ENCODE results near the gene HOXD4. TPM values are rescaled to one million over a fixed set of nuclear protein-coding genes. Genes with fewer than 3 reads are reported as not detected.

The HOXD4 gene
- total RNA-seq = 0.06 TPM in 1 of 2 replicates, not detected in the other

DNA sequence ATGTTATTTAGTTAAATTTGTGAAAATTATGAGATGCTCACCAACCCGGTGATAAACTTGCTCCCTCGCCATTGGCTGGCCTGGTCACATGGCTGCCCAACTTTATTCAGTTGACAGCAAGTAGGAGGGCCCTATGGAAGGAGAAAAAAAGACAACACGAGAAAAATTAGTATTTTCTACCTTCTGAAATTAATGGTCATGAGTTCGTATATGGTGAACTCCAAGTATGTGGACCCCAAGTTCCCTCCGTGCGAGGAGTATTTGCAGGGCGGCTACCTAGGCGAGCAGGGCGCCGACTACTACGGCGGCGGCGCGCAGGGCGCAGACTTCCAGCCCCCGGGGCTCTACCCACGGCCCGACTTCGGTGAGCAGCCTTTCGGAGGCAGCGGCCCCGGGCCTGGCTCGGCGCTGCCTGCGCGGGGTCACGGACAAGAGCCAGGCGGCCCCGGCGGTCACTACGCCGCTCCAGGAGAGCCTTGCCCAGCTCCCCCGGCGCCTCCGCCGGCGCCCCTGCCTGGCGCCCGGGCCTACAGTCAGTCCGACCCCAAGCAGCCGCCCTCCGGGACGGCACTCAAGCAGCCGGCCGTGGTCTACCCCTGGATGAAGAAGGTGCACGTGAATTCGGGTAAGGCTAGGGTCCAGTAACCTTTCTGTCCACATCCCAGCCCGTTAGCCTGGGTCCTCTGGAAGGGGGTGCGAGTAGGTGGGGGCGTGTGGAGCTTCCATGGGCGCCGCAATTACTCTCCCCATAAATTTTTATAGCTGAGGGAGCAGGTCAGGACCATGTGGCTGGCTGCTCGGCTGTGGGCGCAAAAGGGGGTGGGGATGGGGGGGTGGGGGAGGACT lies at the start of gene HOXD4:
HOXD4 (plus strand) TSS at position 109 of the 846 bp plus-strand sequence; CDS start at position 193, 84 bp downstream.

DNA sequence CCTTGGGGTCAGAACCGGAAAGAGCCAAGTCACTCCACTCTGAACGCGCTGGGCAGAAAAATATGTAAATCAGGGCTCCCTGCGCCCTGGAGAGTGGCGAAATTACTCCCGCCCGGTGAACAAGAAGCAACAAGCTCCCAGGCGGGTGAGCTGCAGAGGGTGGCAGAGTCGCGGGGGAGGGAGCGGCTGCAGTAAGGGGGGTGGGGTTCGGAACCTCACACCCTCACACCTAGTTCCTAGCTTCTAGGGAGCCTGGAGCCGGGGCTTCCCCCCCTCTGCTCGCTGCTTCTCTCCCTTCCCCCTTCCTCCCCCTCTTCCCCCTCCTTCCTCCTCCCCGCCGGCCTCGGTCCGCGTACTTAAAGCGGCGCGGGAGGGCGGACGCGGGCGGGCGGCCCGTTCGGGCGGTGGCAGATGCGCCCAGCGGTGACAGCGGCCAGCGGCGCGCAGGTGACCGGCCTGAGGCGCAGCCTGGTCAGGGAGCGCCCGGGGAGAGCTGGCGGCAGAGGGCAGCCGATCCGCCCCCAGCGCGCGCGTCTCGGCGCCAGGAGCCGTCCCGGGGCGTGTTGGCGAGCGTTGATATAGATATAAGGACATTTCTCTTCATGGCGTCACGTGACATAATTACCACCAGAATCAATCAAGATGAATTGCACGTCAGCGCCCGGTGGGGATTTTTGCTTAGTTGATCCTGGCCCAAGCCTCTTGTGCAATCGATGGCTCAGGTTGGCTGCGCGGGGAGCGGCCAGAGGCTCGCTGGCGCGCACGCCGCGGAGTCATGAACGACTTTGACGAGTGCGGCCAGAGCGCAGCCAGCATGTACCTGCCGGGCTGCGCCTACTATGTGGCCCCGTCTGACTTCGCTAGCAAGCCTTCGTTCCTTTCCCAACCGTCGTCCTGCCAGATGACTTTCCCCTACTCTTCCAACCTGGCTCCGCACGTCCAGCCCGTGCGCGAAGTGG lies 44.5 kb upstream of the HOXD4 start, which contains the start of gene HOXD11:
HOXD11 (plus strand) TSS at position 700 of the 959 bp plus-strand sequence; CDS start at position 776, 76 bp downstream.

DNA sequence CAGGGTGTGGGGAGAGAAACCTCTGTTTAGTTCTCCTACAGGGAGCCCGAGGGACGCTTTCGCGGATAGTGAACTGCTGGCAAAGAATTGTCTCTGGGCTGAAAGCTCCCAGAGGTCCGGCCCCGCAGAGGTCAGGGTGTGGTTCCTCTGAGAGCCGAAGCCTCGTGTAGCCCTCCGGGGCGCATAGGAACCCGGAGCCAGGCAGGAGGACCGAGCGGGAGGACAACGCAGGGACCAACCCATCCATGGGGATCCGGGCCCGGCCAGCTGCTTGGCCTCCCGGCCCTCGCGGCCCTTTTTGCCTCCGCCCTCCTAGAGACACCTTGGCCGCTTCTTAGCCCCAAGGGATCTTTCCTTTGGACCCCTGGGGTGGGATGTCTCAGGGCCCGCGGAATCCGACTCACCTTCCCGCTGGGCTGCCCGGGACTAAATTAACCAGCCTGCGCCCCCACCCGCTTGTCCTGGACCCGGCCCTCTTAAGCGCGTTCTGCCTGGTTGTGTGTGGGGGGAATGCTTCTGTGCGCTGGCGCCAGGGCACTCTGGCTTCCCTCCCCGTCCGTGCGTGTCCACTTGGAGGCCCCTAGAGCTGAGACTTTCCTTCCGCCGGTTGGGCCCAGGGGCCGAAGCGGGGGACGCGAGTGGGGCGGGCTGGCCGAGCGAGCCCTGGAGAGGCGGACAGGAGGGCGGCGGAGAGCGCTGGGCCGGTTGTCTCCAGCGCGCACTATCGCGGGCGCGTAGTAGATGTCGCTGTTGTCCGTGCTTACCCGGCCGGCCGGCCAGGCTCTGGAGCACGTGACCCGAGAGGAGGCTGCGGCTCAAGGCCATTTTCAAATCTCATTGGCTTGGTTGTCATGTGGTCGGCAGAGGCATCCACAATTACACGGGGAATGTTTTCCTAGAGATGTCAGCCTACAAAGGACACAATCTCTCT lies 35.2 kb upstream of the HOXD4 start, which contains the start of gene HOXD10:
HOXD10 (plus strand) TSS at position 896 of the 931 bp plus-strand sequence. CDS start 56 bp downstream, outside the sequence.

DNA sequence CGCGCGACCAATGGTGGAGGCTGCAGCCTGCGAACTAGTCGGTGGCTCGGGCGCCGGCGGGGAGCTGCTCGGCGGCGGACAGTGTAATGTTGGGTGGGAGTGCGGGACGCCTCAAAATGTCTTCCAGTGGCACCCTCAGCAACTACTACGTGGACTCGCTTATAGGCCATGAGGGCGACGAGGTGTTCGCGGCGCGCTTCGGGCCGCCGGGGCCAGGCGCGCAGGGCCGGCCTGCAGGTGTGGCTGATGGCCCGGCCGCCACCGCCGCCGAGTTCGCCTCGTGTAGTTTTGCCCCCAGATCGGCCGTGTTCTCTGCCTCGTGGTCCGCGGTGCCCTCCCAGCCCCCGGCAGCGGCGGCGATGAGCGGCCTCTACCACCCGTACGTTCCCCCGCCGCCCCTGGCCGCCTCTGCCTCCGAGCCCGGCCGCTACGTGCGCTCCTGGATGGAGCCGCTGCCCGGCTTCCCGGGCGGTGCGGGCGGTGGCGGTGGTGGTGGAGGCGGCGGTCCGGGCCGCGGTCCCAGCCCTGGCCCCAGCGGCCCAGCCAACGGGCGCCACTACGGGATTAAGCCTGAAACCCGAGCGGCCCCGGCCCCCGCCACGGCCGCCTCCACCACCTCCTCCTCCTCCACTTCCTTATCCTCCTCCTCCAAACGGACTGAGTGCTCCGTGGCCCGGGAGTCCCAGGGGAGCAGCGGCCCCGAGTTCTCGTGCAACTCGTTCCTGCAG lies 28.5 kb upstream of the HOXD4 start, which contains the start of gene HOXD9:
HOXD9 (plus strand) TSS at position 37 of the 728 bp plus-strand sequence; CDS start at position 87, 50 bp downstream.

DNA sequence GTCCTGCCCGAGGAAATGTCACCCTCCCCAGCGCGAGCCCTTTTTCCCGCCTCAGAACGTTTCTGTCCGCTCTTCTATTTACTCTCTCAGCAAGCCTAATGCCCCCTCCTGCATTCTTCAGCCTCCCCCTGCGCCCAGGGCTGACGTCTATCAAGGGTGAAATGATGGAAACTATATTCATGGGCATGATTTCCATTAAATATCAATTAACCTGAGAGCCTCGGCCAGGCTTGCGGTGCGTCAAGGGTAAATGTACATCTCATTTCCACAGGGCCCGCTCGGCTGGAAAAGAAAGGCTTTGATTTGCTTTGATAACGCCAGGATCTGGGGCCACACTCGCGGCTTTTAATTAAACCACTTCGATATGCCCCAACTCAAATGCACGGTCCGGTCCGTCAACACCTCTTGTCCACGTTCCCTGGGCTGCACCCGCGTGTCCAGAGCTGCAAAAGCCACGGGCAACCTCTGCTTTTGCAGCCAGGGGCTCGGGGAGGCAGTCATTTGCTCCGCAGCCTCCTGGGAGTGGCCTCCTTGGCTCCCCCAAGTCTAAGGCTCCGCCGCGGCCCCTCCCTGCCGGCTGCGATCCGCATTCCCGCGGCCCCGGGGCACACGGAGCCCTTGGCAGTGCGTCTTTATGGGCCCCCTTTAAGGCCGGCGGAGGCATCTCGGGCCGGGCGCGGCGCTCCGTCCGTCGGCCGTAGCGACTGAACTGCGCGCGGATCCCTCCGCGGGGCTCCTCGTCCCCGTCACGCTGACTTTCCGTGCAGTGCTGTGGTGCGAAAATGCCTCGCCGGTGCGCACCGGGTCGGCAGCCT lies 22.2 kb upstream of the HOXD4 start, which contains the start of gene HOXD8:
HOXD8 (plus strand) TSS at position 724 of the 815 bp plus-strand sequence. CDS start 662 bp downstream, outside the sequence.

DNA sequence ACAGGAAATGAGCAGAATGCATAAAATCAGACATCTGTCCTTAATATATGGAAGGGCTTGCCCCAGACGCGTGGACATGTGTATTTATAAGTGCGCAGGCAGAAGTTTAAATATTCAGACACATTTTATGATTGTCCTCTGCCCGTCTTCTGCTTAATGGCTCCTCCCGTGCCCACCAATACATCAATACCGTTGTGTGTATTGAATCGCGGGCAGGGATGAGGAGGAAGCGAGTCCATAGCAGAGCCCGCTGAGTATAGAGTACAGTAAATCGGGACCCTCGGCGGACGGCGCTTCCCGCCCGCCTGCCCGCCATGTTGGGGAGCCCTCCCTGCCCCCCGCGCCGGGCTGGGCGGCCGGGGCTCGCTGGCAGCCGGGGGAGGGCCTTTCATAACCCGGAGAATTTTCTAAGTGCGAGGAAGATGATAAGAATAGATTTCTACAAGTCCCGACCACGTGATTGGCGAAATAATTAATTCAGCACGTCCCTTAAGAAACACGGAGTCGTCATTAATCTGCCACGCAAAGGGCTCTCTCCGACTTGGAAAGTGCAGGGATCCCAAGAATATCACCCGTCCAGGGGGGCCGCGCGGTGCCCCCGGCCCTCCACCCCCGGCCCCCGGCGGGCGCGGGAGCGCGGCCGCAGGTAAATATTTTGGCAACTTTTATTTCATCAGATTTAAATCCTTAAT lies 5.6 kb downstream of the HOXD4 start, which contains the start of gene HOXD3:
HOXD3 (plus strand) TSS at position 501 of the 692 bp plus-strand sequence. CDS start 11,808 bp downstream, outside the sequence.

DNA sequence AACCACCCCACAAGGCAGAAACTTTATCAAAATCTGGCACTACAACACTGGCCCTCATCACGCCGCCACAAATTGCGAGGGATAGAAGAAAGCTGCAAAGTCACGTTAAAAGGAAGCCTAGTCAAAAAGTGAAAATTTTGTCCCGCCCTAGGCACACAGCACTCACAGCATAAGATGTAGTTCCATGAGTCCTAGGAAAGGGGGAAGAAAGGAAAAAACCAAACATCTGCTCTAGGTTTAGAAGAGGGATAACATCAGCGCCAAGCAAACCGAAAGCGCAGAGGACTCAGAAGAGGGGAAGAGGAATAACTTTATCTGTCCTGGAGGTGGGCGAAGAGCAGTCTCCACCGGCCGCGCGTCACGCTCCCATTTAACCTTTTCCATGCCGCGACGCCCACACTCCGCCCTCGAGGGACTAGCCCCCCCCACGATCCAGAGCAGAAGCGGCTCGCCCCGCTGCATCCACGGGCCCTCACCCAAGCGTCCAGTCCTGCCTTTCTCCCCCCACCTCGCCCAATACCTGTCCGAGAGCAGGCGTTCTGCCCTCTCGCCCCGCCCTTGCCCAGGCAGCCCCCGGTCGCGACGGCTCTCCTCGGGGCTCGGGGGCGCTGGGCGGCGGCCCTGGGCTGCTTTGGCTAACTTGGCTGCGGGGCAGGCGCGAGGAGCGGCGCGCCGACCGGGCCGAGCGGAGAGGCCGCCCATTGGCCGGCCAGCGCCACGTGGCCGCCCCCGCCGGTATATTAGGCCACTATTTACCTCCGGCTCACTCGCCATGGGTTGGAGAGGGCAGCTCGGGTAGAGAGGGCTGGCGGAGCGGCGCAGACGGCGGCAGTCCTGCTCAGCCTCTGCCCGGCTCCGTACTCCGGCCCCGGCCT lies 36.8 kb downstream of the HOXD4 start, which contains the start of gene HOXD1:
HOXD1 (plus strand) TSS at position 770 of the 875 bp plus-strand sequence. CDS start 134 bp downstream, outside the sequence.

Other genes with a start within 250 kb of the HOXD4 start
- 33.0 and 36.5 TPM in 2 replicates for gene LNPK, start 149.3 kb upstream of the HOXD4 start, total RNA-seq
- gene EVX2, start 67.6 kb upstream of the HOXD4 start, total RNA-seq = not detected in 2 replicates
- not detected in 2 replicates for gene HOXD13, start 58.8 kb upstream of the HOXD4 start, total RNA-seq
- not detected in 2 replicates for gene HOXD12, start 51.8 kb upstream of the HOXD4 start, total RNA-seq
- gene HOXD11, start 44.3 kb upstream of the HOXD4 start, total RNA-seq = not detected in 2 replicates
- gene HOXD10, start 34.8 kb upstream of the HOXD4 start, total RNA-seq = not detected in 2 replicates
- not detected in 2 replicates for gene HOXD9, start 28.8 kb upstream of the HOXD4 start, total RNA-seq
- gene HOXD8, start 21.8 kb upstream of the HOXD4 start, total RNA-seq = 0.06 TPM in 1 of 2 replicates, not detected in the other
- not detected in 2 replicates for gene HOXD3, start 5.8 kb downstream of the HOXD4 start, total RNA-seq
- not detected in 2 replicates for gene HOXD1, start 37.1 kb downstream of the HOXD4 start, total RNA-seq
- 16.2 and 22.3 TPM in 2 replicates for gene MTX2, start 117.9 kb downstream of the HOXD4 start, total RNA-seq